Measurements from ENCODE around the gene GCH1.
"Not testable (repeated sequence)": the region's sequence is repeated elsewhere in the genome, so short reads cannot be mapped to it uniquely, and the experiment has no call there.

GCH1 gene, protein sequence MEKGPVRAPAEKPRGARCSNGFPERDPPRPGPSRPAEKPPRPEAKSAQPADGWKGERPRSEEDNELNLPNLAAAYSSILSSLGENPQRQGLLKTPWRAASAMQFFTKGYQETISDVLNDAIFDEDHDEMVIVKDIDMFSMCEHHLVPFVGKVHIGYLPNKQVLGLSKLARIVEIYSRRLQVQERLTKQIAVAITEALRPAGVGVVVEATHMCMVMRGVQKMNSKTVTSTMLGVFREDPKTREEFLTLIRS

DNA sequence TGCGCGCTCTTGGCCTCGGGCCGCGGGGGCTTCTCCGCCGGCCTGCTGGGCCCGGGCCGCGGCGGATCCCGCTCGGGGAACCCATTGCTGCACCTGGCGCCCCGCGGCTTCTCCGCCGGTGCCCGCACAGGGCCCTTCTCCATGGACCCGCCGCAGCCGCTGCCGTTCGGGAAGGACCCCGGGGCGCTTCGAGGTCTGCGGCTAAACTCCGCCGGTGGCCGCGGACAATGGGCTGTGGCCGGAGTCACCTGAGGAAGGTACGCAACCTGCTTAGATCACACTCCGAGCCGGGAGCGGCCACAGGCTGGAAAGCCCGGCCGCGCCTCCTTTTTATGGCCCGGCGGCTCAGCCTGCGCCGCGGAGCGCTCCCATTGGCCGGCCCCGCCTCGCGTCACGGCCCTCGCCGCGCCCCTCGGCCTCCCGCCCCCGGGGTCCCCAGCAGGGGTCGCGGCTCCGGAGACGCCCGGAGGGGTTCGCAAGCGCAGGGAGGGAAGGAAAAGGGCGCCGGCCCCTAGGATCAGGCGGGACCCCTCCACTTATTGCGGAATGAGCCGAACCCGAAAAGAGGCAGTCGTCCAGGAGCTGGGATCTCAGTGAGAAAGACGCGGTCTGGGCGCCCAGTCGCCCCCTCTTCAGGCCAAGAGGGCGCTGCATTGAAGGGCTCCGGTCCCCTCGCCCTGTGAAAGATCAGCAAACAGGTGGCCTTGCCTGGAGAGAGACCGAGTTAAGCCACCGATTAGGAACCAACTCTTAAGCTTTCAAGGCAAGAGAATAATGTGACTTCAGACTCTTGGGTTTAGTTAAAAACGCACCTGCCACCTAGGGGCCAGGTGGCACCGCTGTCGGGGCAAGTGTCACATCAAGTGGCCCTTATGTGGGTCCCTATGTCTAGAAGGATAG is at the start of gene GCH1:
Gene GCH1 (minus strand): TSS at position 306 of the 900 bp plus-strand sequence. CDS start 163 bp downstream, at position 143.
- peak; percentile 83 for DNase-seq

- no peak for DNase-seq
Measured at GRCh38 chr14:54947230-54947629, 44.6 kb upstream of the GCH1 start.

DNA sequence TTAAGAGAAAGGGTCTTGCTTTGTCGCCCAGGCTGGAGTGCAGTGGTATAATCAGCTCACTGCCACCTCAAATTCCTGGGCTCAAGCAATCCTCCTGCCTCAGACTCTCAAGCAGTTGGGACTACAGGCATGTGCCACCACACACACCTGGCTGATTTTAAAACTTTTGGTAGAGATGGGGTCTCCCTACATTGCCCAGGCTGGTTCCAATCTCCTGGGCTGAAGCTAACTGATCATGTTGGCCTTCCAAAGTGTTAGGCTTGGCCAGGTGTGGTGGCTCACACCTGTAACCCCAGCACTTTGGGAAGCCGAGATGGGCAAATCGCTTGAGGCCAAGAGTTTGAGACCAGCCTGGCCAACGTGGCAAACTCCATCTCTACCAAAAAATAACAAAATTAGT is 43.9 kb upstream of the GCH1 start:
- DNase-seq: no peak

- no peak for DNase-seq
Measured at GRCh38 chr14:54944737-54945391, 42.2 kb upstream of the GCH1 start.

GRCh38 chr14:54942913-54943312 is 40.3 kb upstream of the GCH1 start:
- no peak for DNase-seq

DNA sequence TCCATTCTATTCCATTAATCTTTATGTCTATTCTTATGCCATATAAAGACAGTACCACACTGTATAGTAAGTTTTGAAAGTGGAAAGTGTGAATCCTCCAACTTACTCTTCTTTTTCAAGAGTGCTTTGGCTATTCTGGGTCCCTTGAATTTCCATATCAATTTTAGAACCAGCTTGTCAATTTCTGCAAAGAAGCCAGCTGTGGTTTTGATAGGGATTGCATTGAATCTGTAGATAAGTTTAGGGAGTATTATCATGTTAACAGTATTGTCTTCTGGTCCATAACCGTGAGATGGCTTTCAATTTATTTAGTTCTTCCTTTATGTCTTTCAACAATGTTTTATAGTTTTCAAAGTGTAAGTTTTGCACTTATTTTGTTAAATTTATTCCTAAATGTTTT is 34.2 kb upstream of the GCH1 start:
- DNase-seq: peak; percentile 70

- DNase-seq: no peak
Measured at GRCh38 chr14:54935958-54936357, 33.3 kb upstream of the GCH1 start.

GRCh38 chr14:54935100-54935499 is 32.5 kb upstream of the GCH1 start:
- DNase-seq: no peak

GRCh38 chr14:54933006-54933405 is 30.4 kb upstream of the GCH1 start:
- no peak for DNase-seq

GRCh38 chr14:54931598-54932340 is 29.1 kb upstream of the GCH1 start:
- DNase-seq: no peak

DNA sequence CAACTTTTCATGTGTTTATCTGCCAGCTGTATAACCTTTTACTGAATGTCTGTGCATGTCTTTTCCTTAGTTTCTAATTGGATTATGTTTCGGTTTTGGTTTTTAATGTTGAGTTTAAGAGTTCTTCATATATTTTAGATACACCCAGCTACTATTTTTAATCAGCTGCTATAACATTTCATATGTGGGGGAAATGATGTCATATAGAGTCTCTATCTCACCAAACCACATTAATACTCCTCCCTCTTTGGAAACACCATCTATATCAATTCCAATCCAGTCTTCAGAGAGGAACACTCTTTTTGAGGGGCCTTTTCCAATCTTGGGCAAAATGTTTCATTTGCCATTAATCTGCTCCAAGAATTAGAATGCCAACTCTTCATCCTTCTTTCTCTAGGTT is 28.5 kb upstream of the GCH1 start:
- DNase-seq: peak; percentile 82

DNA sequence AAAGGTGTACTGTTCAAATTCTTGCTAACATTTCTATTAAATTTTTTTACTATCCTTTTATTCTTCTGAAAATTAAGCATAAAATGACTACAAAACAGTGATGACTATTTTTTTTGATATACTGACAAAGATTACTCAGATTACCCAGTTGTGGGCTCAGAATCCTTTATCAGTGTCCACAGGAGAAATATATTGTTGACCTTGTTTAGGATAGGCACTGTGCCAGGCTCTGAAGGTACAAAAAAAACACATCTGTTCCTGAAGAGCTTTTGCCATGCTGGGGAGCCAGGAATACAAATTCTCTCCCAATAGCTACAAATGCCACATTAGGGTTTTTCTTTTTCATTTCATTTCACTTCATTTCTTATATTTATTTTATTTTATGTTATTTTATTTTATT is 26.9 kb upstream of the GCH1 start:
- peak; percentile 80 for DNase-seq

DNA sequence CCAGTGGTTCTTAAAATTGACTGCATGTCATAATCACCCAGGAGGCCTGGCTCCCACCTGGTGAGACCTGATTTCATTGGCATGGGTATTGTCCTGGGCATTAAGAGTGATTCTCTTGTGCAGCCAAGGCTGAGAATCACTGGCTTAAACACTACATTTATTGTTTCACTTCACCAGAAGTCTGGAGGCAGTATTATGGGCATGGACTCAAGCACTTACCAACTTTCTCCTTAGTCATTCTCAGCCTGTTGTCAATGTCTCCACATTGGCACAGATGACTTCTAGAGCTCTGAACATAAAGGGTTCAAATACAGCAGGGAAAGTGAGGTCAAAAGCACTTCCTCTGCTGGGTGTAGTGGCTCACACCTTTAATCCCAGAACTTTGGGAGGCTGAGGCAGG is 25.6 kb upstream of the GCH1 start:
- no peak for DNase-seq

GRCh38 chr14:54927551-54927950 is 24.9 kb upstream of the GCH1 start:
- DNase-seq: no peak

DNA sequence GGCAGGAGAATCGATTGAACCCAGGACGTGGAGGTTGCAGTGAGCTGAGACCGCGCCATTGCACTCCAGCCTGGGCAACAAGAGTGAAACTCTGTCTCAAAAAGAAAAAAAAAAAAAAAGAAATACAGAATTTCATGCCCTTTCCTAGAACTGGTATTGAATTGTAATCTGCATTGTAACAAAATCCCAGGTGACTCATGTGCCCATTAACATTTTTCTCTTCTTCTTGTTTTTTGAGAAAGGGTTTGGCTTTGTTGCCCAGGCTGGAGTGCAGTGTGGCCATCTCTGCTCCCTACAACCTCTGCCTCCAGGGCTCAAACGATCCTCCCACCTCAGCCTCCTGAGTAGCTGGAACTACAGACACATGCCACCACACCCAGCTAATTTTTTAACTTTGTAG is 23.9 kb upstream of the GCH1 start:
- DNase-seq: not testable (repeated sequence)

- DNase-seq: no peak
Measured at GRCh38 chr14:54922598-54922997, 20.0 kb upstream of the GCH1 start.

DNA sequence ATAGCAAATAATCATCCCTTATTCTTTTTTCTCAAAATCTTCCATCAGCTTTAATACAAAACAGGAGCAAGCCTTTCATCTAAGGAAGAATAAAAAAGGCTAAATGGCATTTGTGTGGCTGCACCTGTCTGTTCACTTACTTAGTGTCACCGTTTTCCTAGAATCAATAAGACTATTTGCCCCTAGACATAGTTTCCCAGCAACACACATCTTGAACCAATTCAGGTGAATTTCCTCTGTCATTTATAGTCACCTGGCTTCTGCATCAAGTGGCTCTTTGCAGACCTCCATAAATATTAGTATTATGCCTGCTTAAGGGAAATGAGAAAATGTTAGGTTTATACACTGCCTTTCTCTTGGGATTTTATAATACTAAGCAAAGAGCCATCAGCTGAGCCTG is 17.4 kb upstream of the GCH1 start:
- DNase-seq: no peak

- DNase-seq: no peak
Measured at GRCh38 chr14:54919330-54919729, 16.7 kb upstream of the GCH1 start.

DNA sequence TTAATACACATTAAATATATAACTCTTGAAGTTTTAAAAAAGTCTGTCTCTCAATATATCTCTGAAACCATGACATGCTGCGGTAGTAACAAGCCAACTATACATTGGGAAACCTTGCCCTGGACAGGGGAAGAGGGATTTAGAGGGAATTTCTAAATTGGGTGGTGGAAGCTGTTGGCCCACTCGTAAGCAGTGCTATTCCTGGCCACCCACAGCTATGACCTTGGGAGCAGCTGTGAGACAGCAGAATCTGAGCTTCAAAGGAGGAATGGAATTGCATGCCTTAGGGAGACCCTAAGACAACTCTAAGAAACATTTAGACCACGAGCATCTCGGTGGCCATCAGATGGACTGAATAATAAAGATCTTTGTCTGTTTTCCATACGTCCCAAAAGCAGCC is 15.8 kb upstream of the GCH1 start:
- no peak for DNase-seq

DNA sequence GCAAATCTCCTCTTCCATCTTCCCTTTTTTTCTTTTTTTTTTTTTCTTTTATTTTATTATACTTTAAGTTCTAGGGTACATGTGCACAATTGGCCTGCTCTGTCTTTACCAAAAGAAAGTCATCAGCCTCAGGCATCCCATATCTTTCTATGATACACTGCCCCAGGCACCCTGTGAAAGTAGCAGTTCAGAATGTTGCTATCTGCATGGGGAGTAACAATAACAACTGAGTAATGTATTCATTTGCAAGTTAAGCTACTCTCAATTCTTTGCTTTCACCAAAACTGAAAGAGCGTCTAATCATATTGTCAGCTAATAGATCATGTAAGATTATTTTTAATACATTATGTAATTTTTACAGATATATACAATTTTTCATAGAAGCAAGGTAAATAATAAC is 13.5 kb upstream of the GCH1 start:
- no peak for DNase-seq

DNA sequence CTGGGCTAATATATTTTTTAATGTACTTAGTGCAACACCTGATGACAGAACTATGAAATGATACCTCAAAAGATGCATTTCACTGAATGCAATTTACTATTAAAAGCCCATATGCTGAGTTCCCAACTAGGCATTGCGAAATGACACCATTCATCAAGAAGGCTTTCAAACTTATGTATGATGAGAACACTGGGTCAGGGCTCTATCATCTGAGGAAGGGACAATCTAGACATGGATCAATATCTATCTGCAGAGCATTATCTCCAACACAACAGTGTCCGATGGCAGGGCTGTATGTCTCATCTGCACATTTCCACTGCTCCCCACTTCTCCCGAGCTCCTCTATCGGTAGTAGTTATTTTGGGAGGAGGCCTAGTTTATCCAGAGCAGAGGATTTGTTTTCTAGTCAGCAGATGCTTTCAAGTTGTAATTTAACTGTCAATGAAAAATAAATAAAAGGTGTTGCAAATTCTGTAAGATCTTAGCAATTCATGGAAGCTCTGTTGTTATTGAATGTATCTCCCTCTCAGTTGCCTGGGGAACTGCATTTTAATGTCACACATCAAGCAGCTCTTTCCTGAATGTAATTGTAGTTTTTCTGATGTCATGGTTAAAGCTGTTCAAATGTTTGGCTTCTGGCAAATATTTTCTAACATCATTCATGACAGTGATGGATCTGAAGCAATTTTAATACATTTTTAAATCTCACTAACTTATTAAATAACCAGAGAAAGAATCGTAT is 7.4 kb upstream of the GCH1 start:
- no peak for DNase-seq

GRCh38 chr14:54908973-54909372 is 6.3 kb upstream of the GCH1 start:
- not testable (repeated sequence) for DNase-seq
